Endothelial cell of umbilical vein (primary cell): ENCODE results near the gene HCFC2. TPM values are rescaled to one million over a fixed set of nuclear protein-coding genes. Genes with fewer than 3 reads are reported as not detected.
"Not testable (repeated sequence)": the region's sequence is repeated elsewhere in the genome, so short reads cannot be mapped to it uniquely, and the experiment has no call there.

Source experiments
- Bru-seq: library from RNA; stranded (reverse); fragments of 400-500 nt; gene quantifications from one replicate; lab custom pipeline; 2021; lab: Mats Ljungman, UMichigan
- BruChase-seq, 2 experiments: library from RNA; stranded (reverse); fragments of 400-500 nt; gene quantifications; one replicate each; lab custom pipeline; 2021; lab: Mats Ljungman, UMichigan
- BruUV-seq: library from RNA; stranded (reverse); fragments of 400-500 nt; replicated peaks from 2 replicates; lab custom pipeline; 2021; lab: Mats Ljungman, UMichigan
- CTCF ChIA-PET: fragments of 300-600, 350-600 bp; sonication (Branson Sonifier 250); formaldehyde crosslinking; loops from one replicate; lab custom pipeline; 2021; ENCODE audit warnings: antibody characterized with exemption, inconsistent platforms; lab: Charles Lee
- POLR2A ChIA-PET: fragments of 300-600, 350-600 bp; sonication (Branson Sonifier 250); formaldehyde crosslinking; loops from one replicate; lab custom pipeline; 2021; ENCODE audit warnings: antibody characterized with exemption, inconsistent platforms; lab: Charles Lee
- DNase-seq: peaks from one replicate; pipeline ENCODE4 v3.0.0-alpha.2; 2011; ENCODE audit warnings: low read depth, low spot score
- FAIRE-seq: peaks from 2 replicates; lab custom pipeline; 2011; peaks lifted over from hg19 to GRCh38; lab: Jason Lieb, UNC
- H2AFZ ChIP-seq: 2 replicates; pipeline ENCODE4 v1.6.0; 2012; ENCODE audit warnings: low read depth, low read length, control low read depth, inconsistent platforms
- H3K27ac ChIP-seq: 2 replicates; pipeline ENCODE4 v1.5.1; 2011; ENCODE audit warnings: low read depth, mild to moderate bottlenecking, control low read depth, low read length, moderate library complexity; ENCODE audit not compliant: insufficient read depth
- H3K27me3 ChIP-seq, 2 experiments: 2 replicates each; pipeline versions ENCODE4 v1.6.0 to v1.6.1; 2011; ENCODE audit warnings: low read length in 2 of 2, mixed read lengths in 1 of 2; ENCODE audit not compliant: control insufficient read depth in 2 of 2, insufficient read depth in 2 of 2
- H3K36me3 ChIP-seq, 2 experiments: 2 replicates in 1 of 2; 3 replicates in 1 of 2; pipeline ENCODE4 v1.5.1; 2011; ENCODE audit warnings: low read length in 2 of 2, mild to moderate bottlenecking in 1 of 2, moderate library complexity in 1 of 2; ENCODE audit not compliant: control insufficient read depth in 2 of 2, insufficient read depth in 2 of 2; ENCODE audit errors: extremely low read depth in 1 of 2
- H3K4me1 ChIP-seq: 3 replicates; pipeline ENCODE4 v1.5.1; 2011; ENCODE audit warnings: mild to moderate bottlenecking, low read length; ENCODE audit not compliant: control insufficient read depth, insufficient read depth; ENCODE audit errors: extremely low read depth
- H3K4me2 ChIP-seq: 2 replicates; pipeline ENCODE4 v1.6.1; 2011; ENCODE audit warnings: low read length, control low read depth, mixed read lengths; ENCODE audit not compliant: insufficient read depth
- H3K4me3 ChIP-seq, 3 experiments: fragments of 200-600 bp in 1 of 3; sonication (generic), shearing (Covaris generic) in 1 of 3; replicated peaks in 1 of 3; 2 replicates each; pipeline ENCODE4 v1.5.1; 2011 to 2016; ENCODE audit warnings: control low read depth in 3 of 3, low read length in 3 of 3, mild to moderate bottlenecking in 2 of 3, inconsistent platforms in 1 of 3, low read depth in 1 of 3, moderate library complexity in 1 of 3; ENCODE audit not compliant: insufficient read depth in 1 of 3
- H3K79me2 ChIP-seq: 2 replicates; pipeline ENCODE4 v1.6.0; 2012; ENCODE audit warnings: low read length, inconsistent platforms; ENCODE audit not compliant: control insufficient read depth, insufficient read depth
- H3K9ac ChIP-seq: replicated peaks from 2 replicates; pipeline ENCODE3; 2011; ENCODE audit warnings: low read length, control low read depth; ENCODE audit not compliant: insufficient read depth; ENCODE audit errors: extremely low read depth
- H3K9me1 ChIP-seq: replicated peaks from 3 replicates; pipeline ENCODE4 v1.6.0; 2011; ENCODE audit warnings: mild to moderate bottlenecking, low read length; ENCODE audit not compliant: control insufficient read depth, insufficient read depth; ENCODE audit errors: extremely low read depth
- H3K9me3 ChIP-seq: replicated peaks from 2 replicates; pipeline ENCODE4 v1.5.1; 2012; ENCODE audit warnings: low read length, inconsistent platforms; ENCODE audit not compliant: control insufficient read depth, insufficient read depth
- H4K20me1 ChIP-seq: replicated peaks from 2 replicates; pipeline ENCODE3; 2011; ENCODE audit warnings: mild to moderate bottlenecking, low read length; ENCODE audit not compliant: control insufficient read depth, insufficient read depth; ENCODE audit errors: extremely low read depth
- CTCF ChIP-seq, 2 donors: IDR thresholded peaks; 1 replicate in 1 of 2; 2 replicates in 1 of 2; pipeline ENCODE4 v1.5.1; 2011; ENCODE audit warnings: low read length in 2 of 2, mild to moderate bottlenecking in 2 of 2, moderate library complexity in 2 of 2, control low read depth in 1 of 2, inconsistent platforms in 1 of 2, low read depth in 1 of 2; ENCODE audit not compliant: insufficient read depth in 1 of 2; ENCODE audit errors: extremely low read depth in 1 of 2
- EZH2 ChIP-seq: IDR thresholded peaks from 2 replicates; pipeline ENCODE4 v1.6.1; 2012; ENCODE audit warnings: borderline replicate concordance, low read depth, mild to moderate bottlenecking, moderate library complexity, low read length, inconsistent platforms; ENCODE audit not compliant: severe bottlenecking
- FOS ChIP-seq: IDR thresholded peaks from 2 replicates; pipeline ENCODE4 v1.6.1; 2011; ENCODE audit warnings: mild to moderate bottlenecking, low read length, moderate library complexity, borderline replicate concordance; ENCODE audit not compliant: insufficient read depth
- GATA2 ChIP-seq: IDR thresholded peaks from 2 replicates; pipeline ENCODE4 v1.7.0; 2011; ENCODE audit warnings: low read depth, mild to moderate bottlenecking, moderate library complexity, mixed read lengths, low read length; ENCODE audit not compliant: insufficient read length, insufficient read depth
- JUN ChIP-seq: IDR thresholded peaks from 2 replicates; pipeline ENCODE4 v1.6.1; 2011; ENCODE audit warnings: borderline replicate concordance, low read depth; ENCODE audit not compliant: insufficient read length, insufficient read depth
- MYC ChIP-seq: IDR thresholded peaks from one replicate; pipeline ENCODE4 v1.6.1; 2011; ENCODE audit warnings: mild to moderate bottlenecking, low read depth, low read length
- POLR2A ChIP-seq: IDR thresholded peaks from 2 replicates; pipeline ENCODE4 v1.6.1; 2012; ENCODE audit warnings: low read depth, mild to moderate bottlenecking, control low read depth, low read length
- POLR2AphosphoS5 ChIP-seq: IDR thresholded peaks from 2 replicates; pipeline ENCODE4 v1.6.1; 2012; ENCODE audit warnings: low read depth, mild to moderate bottlenecking, control low read depth, low read length, moderate library complexity; ENCODE audit not compliant: insufficient read depth
- dilution Hi-C: fragments of 300-500 bp; cut with MboI; formaldehyde crosslinking; loops from one replicate; pipeline ENCODE4 v1.15.0; 2019; ENCODE audit warnings: low sequenced_read_pairs; ENCODE audit not compliant: extremely low pct_ligation_motif_present
- intact Hi-C: fragments of 100-400 bp; cut with micrococcal nuclease; formaldehyde crosslinking; loops from one replicate; pipeline ENCODE4 v1.10.0; 2022
- long read RNA-seq: library from polyadenylated mRNA; stranded (forward); transcript quantifications from one replicate; pipeline ENCODE4 v2.0.0, GENCODE V29; 2021
- polyA minus RNA-seq, 3 experiments: library from RNA; depleted of rRNA, polyadenylated mRNA; stranded (reverse); fragments of >200 nt; gene quantifications; 1 replicate in 1 of 3; 2 replicates in 2 of 3; pipeline ENCODE4 v1.2.3, GENCODE V29; 2011
- polyA plus RNA-seq, 4 experiments: library from polyadenylated mRNA; depleted of rRNA in 3 of 4; stranded (reverse) in 3 of 4; unstranded in 1 of 4; fragments of >200 nt; gene quantifications; 2 replicates each; pipeline versions ENCODE4 v1.2.1 to v1.2.3, GENCODE V29; 2011 to 2012; ENCODE audit warnings: missing spikeins in 1 of 4
- total RNA-seq: library from RNA; stranded (reverse); gene quantifications from 2 replicates; pipeline ENCODE4 v1.2.3, GENCODE V29; 2021
- TF ChIP-seq, protein P1 (sequence below): IDR thresholded peaks from 2 replicates; pipeline ENCODE4 v1.6.1; 2011; ENCODE audit not compliant: insufficient read depth, insufficient read length

HCFC2 gene
- total RNA-seq: 13.4 and 15.6 TPM in 2 replicates
- 5.4 and 6.0 TPM in 2 replicates for polyA plus RNA-seq
- 5.9 and 7.3 TPM in 2 replicates for polyA plus RNA-seq (2011; cell fraction: cytosol; rRNA removed)
- polyA plus RNA-seq (2011; cell fraction: nucleus; rRNA removed): 19.7 and 23.8 TPM in 2 replicates
- 11.2 and 11.7 TPM in 2 replicates for polyA plus RNA-seq (2012)
- 11.4 and 12.5 TPM in 2 replicates for polyA minus RNA-seq
- polyA minus RNA-seq (2011; cell fraction: cytosol; rRNA and poly(A)+ RNA removed): 3.7 TPM
- polyA minus RNA-seq (2011; cell fraction: nucleus; rRNA and poly(A)+ RNA removed): 14.1 and 18.8 TPM in 2 replicates
- Bru-seq, nascent RNA: percentile 78 among the genes with signal in this experiment
- BruChase-seq, experiment 1, labeled RNA remaining after a 6-hour chase: percentile 75 among the genes with signal in this experiment
- percentile 84 among the genes with signal in this experiment for BruChase-seq, experiment 2, labeled RNA remaining after a 2-hour chase
- long read RNA-seq, full-length matches to known transcripts: 15 of 20 reads
- long read RNA-seq, partial matches to known transcripts: 0 of 20 reads
- long read RNA-seq, other reads (novel, unspliced or antisense): 5 of 20 reads

DNA sequence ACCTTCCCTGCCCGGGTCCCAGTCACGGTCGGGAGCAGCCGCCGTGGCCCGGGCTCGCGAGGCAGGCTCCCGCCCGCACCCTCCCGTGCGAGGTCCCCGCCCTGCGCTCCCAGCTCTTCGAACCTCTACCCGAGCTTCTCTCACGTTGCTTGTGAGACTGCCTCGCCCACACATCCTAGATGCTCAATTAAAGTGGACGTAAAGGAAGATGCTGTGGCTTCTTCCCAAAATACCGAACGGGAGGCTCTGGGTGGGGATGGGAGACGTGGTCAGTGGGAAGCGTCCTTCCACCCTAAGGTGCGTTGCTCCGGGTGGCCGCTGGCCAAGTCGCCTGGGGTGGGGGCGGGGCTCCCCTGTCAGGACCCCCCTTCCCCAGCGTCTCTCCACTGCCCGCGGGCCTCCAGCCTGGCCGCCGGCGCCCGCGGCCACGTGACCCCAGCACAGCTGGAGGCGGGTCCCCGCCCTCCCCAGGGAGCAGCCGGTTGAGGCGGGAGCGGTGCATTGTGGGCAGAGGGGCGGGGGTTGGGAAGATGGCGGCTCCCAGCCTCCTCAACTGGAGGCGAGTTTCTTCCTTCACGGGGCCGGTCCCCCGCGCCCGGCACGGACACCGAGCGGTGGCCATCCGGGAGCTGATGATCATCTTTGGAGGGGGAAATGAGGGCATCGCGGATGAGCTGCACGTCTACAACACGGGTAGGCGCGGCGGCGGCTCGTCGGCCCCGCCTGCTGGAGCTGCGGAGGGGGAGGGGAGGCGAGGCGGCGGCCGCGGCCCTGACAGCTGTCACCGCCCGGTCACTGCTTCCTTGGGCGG lies at the start of gene HCFC2:
Gene HCFC2 (plus strand): TSS at position 501 of the 811 bp plus-strand sequence. CDS start 30 bp downstream, at position 531.
- CTCF ChIA-PET: interaction anchor here (0.9 to 2.2 kb wide), 4 partner anchors 10 to 989 kb away, joined by 3 to 22 read pairs (median 3); partner anchors contain the start of gene TDG
- Histone ChIP-seq H3K4me2 (peak within 1 kb of the TSS; percentile 84), H3K36me3 (peaks cover 0 to 2% of the 10 kb centered on the region in 2 experiments), H4K20me1 (no peaks in the 10 kb centered on the region), H3K27me3 (no peaks in the 10 kb centered on the region), H3K27ac (peak within 1 kb of the TSS; percentile 41), H3K9me1 (no peaks in the 10 kb centered on the region), H3K79me2 (peaks cover 13% of the 10 kb centered on the region), H2AFZ (peak within 1 kb of the TSS; percentile 97), H3K9ac (peak within 1 kb of the TSS; percentile 65), H3K4me1 (peaks cover 10% of the 10 kb centered on the region), H3K4me3 (peak within 1 kb of the TSS; percentile 86 to 89 (median 86)), H3K9me3 (no peaks in the 10 kb centered on the region)
- dilution Hi-C loops: no loop called here
- DNase-seq (peak; percentile 89), FAIRE-seq (peak; percentile 83)
- BruUV-seq: no TSS peak
- POLR2A ChIA-PET: interaction anchor here (0.6 to 0.9 kb wide), 4 partner anchors 74 to 344 kb away, joined by 3 to 4 read pairs (median 3); partner anchors contain the start of genes HSP90B1, NFYB and NT5DC3
- intact Hi-C loops: loop anchor here (2.0 kb wide), 2 partner anchors 99 to 107 kb away; partner anchors contain the start of gene TDG
- TF ChIP-seq EZH2: no peak
- TF ChIP-seq JUN: no peak
- TF ChIP-seq FOS: peak; percentile 22
- TF ChIP-seq POLR2AphosphoS5: peak; percentile 73
- TF ChIP-seq GATA2: no peak
- no peak for TF ChIP-seq CTCF (IDR thresholded peaks at IDR 0.05; ENCODE audit: extremely low read depth in 1 of 2, insufficient read depth in 1 of 2, low read depth in 1 of 2, low read length in 2 of 2)
- TF ChIP-seq MYC: no peak
- peak; percentile 75 for TF ChIP-seq POLR2A
- TF ChIP-seq, protein P1, sequence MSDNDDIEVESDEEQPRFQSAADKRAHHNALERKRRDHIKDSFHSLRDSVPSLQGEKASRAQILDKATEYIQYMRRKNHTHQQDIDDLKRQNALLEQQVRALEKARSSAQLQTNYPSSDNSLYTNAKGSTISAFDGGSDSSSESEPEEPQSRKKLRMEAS: peak; percentile 84

GRCh38 chr12:104021862-104022261 lies 42.5 kb upstream of the HCFC2 start:
- H3K27me3 ChIP-seq: peaks cover 0 to 20% of the 10 kb centered on the region in 2 experiments
- FAIRE-seq, H4K20me1 ChIP-seq, H3K9ac ChIP-seq, H3K4me1 ChIP-seq, intact Hi-C loops, H3K79me2 ChIP-seq, POLR2A ChIA-PET, H3K4me2 ChIP-seq, CTCF ChIA-PET, H3K9me1 ChIP-seq, H3K4me3 ChIP-seq, H3K9me3 ChIP-seq, DNase-seq, H3K27ac ChIP-seq, H3K36me3 ChIP-seq, BruUV-seq, H2AFZ ChIP-seq, dilution Hi-C loops: not testable (repeated sequence)
